Thyroid gland (tissue), 4 donors: Measurements from ENCODE around the gene ENTPD7.

ENCODE experiments used
- POLR2A ChIP-seq, 2 donors: fragments of 450-650 bp; IDR thresholded peaks; one replicate each; pipeline ENCODE4 v1.6.1; 2017; ENCODE audit warnings: antibody characterized with exemption in 2 of 2, mild to moderate bottlenecking in 2 of 2, moderate library complexity in 1 of 2
- TF ChIP-seq, protein P1 (sequence below), 6 experiments: fragments of 200-600 bp in 3 of 6; fragments of 450-650 bp in 3 of 6; sonication (generic) in 3 of 6; IDR thresholded peaks; one replicate each; pipeline ENCODE4 v1.5.1; 2016 to 2019; ENCODE audit warnings: antibody characterized with exemption in 6 of 6, mild to moderate bottlenecking in 2 of 6, inconsistent platforms in 1 of 6, moderate library complexity in 1 of 6

DNA sequence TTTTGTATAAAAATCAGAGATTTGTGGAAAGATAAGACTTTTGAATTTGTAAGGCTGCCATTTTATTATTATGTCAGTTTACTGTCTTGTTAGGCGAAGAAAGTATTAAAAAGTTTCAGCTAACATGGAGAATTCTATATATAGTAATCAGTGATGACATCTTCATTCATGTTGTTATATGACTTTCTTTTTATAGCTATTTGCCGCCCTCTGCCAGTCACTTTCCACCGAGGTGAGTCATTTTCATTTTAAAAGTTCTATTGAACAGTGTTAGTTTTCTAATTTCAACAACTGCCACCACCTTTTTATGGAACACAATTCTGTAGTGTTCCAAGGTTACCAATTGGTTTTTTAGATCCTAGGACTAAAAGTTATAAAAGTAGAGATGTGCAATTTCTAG lies 84.5 kb downstream of the ENTPD7 start:
- TF ChIP-seq, protein P1, sequence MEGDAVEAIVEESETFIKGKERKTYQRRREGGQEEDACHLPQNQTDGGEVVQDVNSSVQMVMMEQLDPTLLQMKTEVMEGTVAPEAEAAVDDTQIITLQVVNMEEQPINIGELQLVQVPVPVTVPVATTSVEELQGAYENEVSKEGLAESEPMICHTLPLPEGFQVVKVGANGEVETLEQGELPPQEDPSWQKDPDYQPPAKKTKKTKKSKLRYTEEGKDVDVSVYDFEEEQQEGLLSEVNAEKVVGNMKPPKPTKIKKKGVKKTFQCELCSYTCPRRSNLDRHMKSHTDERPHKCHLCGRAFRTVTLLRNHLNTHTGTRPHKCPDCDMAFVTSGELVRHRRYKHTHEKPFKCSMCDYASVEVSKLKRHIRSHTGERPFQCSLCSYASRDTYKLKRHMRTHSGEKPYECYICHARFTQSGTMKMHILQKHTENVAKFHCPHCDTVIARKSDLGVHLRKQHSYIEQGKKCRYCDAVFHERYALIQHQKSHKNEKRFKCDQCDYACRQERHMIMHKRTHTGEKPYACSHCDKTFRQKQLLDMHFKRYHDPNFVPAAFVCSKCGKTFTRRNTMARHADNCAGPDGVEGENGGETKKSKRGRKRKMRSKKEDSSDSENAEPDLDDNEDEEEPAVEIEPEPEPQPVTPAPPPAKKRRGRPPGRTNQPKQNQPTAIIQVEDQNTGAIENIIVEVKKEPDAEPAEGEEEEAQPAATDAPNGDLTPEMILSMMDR (IDR thresholded peaks at IDR 0.05), result no peak
- no peak for TF ChIP-seq POLR2A (IDR thresholded peaks at IDR 0.05)
